Stimulated activated CD8-positive, alpha-beta memory T cell treated with anti-CD3 and anti-CD28 coated beads, Interleukin-4, amount 100 ng/mL, for 48 hours (primary cell): ENCODE measurements around the gene PCIF1.
"Not testable (repeated sequence)": the region's sequence is repeated elsewhere in the genome, so short reads cannot be mapped to it uniquely, and the experiment has no call there.

ENCODE experiments used
- DNase-seq: peaks from one replicate; pipeline ENCODE4 v3.0.0-alpha.2; 2020

PCIF1 gene

DNA sequence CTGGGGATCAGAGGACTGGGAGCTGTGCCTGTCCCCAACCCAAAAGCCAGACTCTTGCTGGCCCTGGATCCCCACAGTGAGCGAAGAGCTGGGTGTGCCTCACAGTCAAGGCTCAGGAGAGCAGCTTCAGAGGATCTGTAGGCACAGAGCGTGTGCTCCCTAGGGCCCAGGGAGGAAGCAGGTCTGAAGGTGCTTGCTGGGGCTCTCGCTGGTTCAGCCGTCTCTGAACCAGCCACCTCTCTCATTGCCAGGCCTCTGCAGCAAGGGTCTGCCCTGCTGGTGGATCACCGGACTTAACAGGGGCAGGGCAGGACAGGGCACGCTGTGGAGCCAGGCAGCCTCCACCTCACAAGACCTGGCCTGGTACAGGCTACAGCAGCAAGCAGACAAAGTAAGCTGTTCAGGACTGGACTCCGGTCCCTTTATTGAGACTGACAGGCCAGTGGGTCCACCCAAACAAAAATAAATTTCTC is 13.8 kb downstream of the PCIF1 start:
- DNase-seq = no peak

- no peak for DNase-seq
Measured at GRCh38 chr20:45948742-45949541, 14.5 kb downstream of the PCIF1 start.

GRCh38 chr20:45949542-45950329 is 15.3 kb downstream of the PCIF1 start:
- DNase-seq = no peak

DNA sequence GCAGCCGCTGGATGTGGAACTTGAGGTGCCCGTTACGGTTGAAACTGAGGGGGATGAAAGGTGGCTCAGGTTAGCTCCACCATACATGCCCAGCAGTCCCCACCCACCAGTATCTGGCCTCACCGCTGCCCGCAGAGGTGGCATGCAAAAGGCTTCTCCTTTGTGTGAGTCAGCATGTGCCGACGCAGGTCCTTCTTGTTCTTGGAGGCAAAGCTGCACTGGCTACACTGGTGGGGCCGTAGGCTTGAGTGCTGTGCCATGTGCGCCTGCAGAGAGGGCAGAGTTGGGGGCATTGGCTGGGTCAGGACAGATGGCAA is 15.8 kb downstream of the PCIF1 start:
- no peak for DNase-seq

DNA sequence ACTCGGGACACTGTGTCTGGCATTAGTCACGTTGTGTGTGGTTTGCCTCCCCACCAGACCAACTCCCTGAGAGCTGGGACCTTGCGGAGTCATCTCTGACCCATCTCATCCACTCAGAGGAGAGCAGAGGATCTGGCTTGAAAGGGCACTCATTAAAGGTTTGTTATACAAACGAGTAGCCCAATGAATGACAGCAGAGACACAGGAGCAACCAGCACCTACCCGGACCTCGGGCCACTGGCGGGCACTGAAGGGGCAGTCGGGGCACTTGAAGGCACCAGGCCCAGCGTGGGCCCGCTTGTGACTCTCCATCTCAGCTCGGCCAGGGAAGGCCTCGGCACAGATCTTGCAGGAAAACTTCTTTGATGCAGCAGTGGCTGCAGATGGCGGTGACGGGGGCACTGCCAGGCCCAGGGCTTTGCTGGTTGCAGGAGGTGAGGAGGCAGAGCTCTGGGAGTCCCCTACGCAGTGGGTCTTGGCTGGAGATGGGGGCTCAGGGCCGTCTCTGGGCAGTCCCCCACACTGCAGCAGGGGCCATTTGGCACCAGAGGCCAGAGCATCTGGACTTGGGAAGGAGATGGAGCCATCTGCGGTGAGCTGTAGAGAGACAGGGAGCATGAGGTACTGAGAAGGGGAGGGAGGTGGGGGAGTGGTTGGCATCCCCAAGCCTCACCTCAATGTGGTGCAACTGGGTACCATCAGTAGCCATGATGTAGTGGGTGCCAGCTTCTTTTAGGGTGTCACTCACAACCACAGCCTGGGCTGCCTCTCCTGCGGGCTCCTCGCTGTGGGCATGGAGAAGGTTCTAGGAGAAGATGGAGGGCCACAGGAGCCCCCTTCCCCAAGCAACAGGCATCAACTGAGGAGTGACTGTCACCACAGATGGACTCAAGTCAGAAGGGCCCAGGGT is 17.7 kb downstream of the PCIF1 start:
- DNase-seq = no peak

DNA sequence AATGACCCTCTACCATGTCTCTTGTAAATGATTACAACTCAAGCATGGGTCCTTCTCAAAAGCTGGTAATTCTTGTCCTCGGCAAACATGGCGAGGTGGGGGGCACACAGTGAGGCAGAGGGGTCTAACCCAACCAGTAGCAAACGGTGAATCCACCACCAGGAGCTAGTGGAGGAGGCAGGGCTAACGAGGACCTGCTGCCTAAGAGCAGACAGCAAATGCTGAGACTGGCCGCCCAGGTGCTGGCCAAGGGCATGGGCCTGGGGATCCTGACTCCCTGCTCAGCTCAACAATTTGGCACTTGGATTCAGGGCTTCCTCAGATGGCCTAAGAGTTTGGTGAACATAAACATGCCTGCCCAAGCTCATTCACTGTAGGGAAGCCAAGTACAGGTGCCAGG is 18.4 kb downstream of the PCIF1 start:
- DNase-seq = no peak

DNA sequence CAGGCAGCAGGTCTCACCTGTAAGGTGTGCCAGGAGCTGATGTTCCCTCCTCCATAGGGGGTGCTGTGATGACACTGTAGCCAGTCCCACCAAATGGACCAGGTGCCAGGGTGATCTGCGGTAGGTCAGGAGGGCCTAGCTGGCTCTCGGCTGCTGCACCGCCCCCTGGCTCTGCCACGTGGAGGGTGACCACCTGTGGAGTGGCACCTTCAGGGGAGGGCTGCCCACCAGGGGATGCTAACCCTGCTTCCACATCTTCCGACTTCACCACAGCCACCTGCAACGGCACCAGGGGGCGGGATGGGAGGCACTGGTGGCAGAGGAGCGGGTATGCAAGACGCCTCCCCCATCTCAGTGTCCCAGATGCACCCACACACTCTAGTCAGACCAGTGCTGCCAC is 19.2 kb downstream of the PCIF1 start:
- DNase-seq = no peak

GRCh38 chr20:45956326-45956725 is 21.8 kb downstream of the PCIF1 start:
- not testable (repeated sequence) for DNase-seq

- DNase-seq = no peak
Measured at GRCh38 chr20:45957021-45957941, 22.8 kb downstream of the PCIF1 start.

GRCh38 chr20:45958593-45958992 is 24.1 kb downstream of the PCIF1 start:
- DNase-seq = no peak

DNA sequence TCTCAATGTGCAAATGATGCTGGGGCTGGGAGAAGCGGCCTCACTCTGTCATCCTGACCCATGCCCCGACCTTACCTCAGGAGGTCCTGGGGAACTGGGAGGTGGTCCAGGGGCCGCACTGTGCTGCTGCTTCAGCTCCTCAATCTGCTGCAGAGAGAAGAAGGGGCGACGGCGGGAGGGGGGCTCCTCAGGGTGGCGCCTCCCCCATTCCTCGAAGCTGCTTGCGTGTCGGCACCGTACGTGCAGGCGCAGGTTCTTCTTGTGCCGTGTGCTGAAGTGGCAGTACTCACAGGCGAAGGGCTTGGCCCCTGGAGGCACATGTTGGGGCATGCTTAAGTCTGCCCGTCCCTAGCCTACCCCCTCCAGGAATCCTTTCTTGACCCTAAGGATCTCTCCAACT is 24.6 kb downstream of the PCIF1 start:
- no peak for DNase-seq

DNA sequence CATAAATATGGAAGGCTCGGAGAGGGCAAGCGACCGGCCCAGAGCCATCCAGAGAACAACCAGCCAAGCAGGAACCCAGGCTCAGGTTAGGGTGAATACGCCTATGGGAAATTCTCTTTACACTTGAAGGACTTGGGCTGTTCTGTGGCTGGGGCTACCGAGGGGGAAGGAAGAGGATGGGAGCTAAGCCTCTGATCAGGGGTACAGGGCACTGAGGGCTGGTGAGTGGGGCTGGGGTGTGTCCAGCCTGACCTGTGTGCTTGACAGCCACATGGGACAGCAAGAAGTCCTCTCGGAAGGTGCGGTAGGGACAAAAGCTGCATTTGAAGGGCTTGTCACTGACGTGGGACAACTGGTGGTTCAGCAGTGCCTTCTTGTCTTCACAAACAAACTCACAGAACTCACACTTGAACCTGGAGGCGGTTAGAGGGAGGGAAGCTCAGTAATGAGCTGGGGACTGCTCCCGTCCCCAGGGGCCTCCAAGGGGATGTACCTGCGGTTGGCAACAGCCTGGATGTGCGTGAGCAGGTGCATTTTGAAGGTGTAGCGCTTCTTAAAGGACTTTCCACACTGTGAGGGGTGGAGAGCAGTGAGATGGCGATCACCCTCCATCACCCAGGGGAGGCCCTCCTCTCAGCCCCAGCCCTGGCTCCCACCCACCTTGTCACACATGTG is 25.6 kb downstream of the PCIF1 start:
- no peak for DNase-seq

DNA sequence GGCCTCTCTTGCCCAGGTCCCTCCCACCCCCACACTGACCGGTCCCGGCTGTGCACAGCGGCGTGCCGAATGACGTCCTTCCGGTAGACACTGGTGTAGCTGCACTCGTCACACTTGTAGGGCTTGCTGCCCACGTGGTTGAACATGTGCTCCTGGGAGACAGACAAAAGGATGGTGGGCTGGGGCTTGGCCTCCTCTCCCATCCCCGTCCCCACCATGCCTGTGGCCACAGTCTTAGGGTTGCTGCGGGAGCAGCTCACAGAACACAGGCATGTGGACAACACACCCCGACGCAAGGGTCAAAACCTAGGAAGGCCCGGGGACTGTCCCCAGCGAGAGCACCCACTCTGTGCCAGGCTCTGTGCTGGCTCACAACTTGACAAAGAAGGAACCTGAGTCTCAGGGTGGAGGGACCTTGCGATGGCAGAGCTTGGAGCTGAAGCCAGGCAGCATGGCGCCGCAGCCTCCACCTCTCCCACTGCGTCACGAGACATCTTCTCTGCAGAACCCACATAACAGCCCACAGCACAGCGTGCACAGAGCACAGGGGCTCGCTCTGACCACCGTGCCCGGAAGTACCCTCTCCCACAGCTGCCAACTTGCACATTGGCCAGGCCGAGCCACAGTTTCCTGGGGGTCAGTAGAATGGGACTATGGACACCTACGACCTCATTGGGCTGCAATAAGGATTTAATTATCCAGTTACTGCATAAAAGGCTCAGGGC is 27.7 kb downstream of the PCIF1 start:
- DNase-seq = no peak

- DNase-seq = no peak
Measured at GRCh38 chr20:45963059-45964005, 28.8 kb downstream of the PCIF1 start.

GRCh38 chr20:45964006-45964400 is 29.5 kb downstream of the PCIF1 start:
- DNase-seq = no peak

GRCh38 chr20:45965169-45966002 is 30.9 kb downstream of the PCIF1 start:
- no peak for DNase-seq

DNA sequence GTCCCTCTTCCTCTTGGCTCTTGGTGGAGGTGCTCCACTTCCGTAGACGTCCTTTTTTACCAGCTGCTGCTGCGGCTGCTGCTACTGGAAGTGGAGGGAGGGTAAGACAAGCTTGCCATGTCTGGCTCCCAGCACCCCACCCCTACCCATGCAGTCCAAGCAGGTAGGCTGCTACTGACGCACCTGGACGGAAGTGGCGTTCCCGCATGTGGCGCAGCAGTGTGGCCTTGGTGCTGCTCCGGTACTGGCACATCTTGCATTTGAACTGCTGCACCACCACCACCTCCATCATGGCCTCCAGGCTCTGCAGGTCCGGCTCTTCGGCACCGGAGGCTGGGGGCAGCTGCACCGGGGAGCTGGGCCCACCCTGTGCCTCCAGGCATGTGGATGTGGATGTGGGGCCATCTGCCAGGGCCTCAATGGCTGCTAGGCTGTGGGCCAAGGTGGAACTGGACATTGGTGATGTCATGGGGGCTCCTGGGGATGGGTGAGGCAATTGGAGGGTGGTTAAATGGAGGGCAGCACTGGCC is 33.1 kb downstream of the PCIF1 start:
- DNase-seq = no peak

DNA sequence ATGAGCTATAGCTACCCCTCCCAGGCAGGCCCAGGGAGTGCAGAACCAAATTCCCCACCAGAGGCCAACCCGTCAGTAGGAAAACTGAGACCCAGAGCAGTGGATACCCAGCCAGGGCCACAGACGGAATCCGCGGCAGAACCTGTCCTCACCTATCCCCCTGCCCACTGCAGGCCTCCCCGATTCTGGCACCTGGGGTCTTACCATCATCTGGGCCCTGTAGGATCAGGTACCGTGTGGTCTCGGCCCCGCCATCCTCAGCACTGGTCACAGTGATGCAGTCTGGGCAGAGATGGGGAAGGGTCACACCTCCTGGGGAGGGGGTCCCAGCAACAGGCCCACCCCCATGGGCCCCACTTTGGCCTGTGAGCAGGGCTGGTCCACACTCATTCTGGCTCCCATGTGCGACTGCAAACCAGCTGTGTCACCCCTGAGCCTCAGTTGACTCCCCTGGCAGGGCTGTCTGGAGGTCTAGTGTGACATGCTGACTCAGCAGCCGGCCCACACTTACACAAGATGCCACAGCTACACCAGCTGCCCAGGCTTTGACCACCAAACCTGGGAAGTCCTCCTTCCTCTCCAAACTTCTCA is 33.7 kb downstream of the PCIF1 start:
- DNase-seq = no peak
